ENCODE results near the gene GRHL1. TPM values are rescaled to one million over a fixed set of nuclear protein-coding genes. Genes with fewer than 3 reads are reported as not detected.

The GRHL1 gene
- total and polyA plus RNA-seq, 2 of the 8 experiments (the other 6 are each of a cell fraction or from before 2014, with no cell fraction given): 1.3 to 3.6 TPM

DNA sequence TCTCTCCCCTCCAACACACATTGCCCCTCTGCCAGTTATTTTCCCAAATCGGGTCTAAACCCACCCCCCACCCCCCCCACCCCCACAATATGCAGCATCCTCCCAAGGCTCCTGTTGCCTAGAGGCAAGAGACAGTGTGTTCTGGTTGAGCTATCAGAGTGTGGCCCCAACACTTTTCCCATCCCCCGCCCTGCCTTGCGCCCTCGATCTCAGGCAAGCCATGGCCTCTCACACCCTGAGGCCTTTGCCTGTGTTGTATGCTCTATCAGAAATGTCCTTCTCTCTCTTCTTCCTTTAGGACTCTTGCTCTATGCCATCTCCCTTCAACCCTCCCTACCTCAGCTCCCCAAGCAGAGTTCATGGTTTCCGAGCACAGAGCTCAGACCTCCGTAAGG lies 9.5 kb upstream of the GRHL1 start:
- Histone ChIP-seq H3K4me2 (ENCODE audit: insufficient read depth in 1 of 2, low read depth in 2 of 2, low read length in 2 of 2) (0 out of 4 replicates have a peak overlapping the region, but pooled peaks of 1 of the 2 experiments have one; percentile 13), H3K4ac (replicated peaks; ENCODE audit: insufficient read length, low read depth, low read length) (peak overlapping the region; percentile 49), H3K56ac (replicated peaks; ENCODE audit: insufficient read length, low read depth, low read length) (no peak overlapping the region), H3K23me2 (ENCODE audit: low read depth, low read length) (no peaks in the 10 kb centered on the region), H3K79me1 (ENCODE audit: low read depth, low read length) (no peaks in the 10 kb centered on the region), H3K9me3 (ENCODE audit: insufficient read depth in 2 of 2, low read depth in 1 of 2, low read length in 1 of 2) (no peaks in the 10 kb centered on the region), H2BK12ac (ENCODE audit: low read depth, low read length) (peak overlapping the region; percentile 55; the same call in 1 of the 2 replicates), H3K18ac (ENCODE audit: extremely low read depth, low read length) (0 out of 2 replicates have a peak overlapping the region, but pooled peaks have one; percentile 26), H3K4me3 (ENCODE audit: extremely low read depth in 1 of 4, insufficient read depth in 2 of 4, low read depth in 3 of 4, low read length in 4 of 4) (no peak overlapping the region), H3K9ac (replicated peaks in 1 of 4; ENCODE audit: extremely low read depth in 1 of 4, low read depth in 3 of 4, low read length in 3 of 4) (no peak overlapping the region), H2BK5ac (ENCODE audit: low read depth, low read length) (no peak overlapping the region; the same call in 1 of the 2 replicates), H2AFZ (ENCODE audit: low read length) (peak overlapping the region; percentile 99), H2BK15ac (ENCODE audit: low read length) (no peak overlapping the region), H3K23ac (ENCODE audit: insufficient read length) (no peak overlapping the region), H3K27me3 (replicated peaks in 1 of 4; ENCODE audit: control insufficient read depth in 3 of 4, extremely low read depth in 1 of 4, insufficient read depth in 3 of 4, low read length in 3 of 4) (no peaks in the 10 kb centered on the region; a peak in 1 of 7 replicates), H4K8ac (ENCODE audit: extremely low read depth, insufficient read depth, low read length) (peak overlapping the region; percentile 39; the same call in 1 of the 2 replicates), H4K91ac (replicated peaks; ENCODE audit: insufficient read length, low read length) (peak overlapping the region; percentile 11), H4K5ac (ENCODE audit: insufficient read length, low read depth, low read length) (no peak overlapping the region), H2BK20ac (ENCODE audit: low read length) (peak overlapping the region; percentile 43; the same call in 1 of the 2 replicates), H3K14ac (ENCODE audit: insufficient read length) (no peak overlapping the region), H3K79me2 (ENCODE audit: control insufficient read depth in 1 of 2, insufficient read depth in 2 of 2, low read length in 2 of 2) (no peaks in the 10 kb centered on the region), H3K4me1 (replicated peaks in 1 of 4; ENCODE audit: control insufficient read depth in 3 of 4, insufficient read depth in 4 of 4, low read length in 3 of 4) (peaks cover 0 to 4% (median 0%) of the 10 kb centered on the region in 4 experiments; a peak in 2 of 7 replicates), H4K20me1 (replicated peaks in 1 of 2; ENCODE audit: control insufficient read depth in 1 of 2, insufficient read depth in 2 of 2, low read length in 2 of 2) (no peaks in the 10 kb centered on the region), H2BK120ac (replicated peaks; ENCODE audit: low read depth, low read length) (no peak overlapping the region), H3K36me3 (ENCODE audit: control insufficient read depth in 2 of 4, insufficient read depth in 4 of 4, low read length in 3 of 4) (no peaks in the 10 kb centered on the region), H3K27ac (ENCODE audit: low read depth, low read length) (no peak overlapping the region), H2AK5ac (ENCODE audit: low read depth, low read length) (no peak overlapping the region)
- WGBS, 2 experiments (ENCODE audit: extremely low coverage in 1 of 2, insufficient coverage in 1 of 2, insufficient read length in 1 of 2, insufficient replicate concordance in 2 of 2, low coverage in 1 of 2, low lambda C conversion rate in 2 of 2, missing lambda C conversion rate in 1 of 2): 89% methylated on average over 6 of the region's 6 CpGs; no CpG with 5 or more reads in 1 of the 2 experiments
- FAIRE-seq: no peak
- DNase-seq (ENCODE audit: low read depth in 1 of 2, low spot score in 2 of 2): no peak
- ChIA-PET POLR2A (ENCODE audit: partially characterized antibody) (interaction anchor here (0.9 to 1.0 kb wide), 2 partner anchors 64 to 111 kb away, joined by 3 read pairs; no protein-coding TSS in a partner anchor), CTCF (ENCODE audit: partially characterized antibody) (interaction anchor here (0.8 to 4.1 kb wide), 6 partner anchors 10 to 127 kb away, joined by 3 to 25 read pairs (median 4); partner anchors contain the start of gene TAF1B)
- no peak for TF ChIP-seq BCL11A (IDR thresholded peaks at IDR 0.05; ENCODE audit: low read depth in 2 of 2, low read length in 2 of 2)
- peak; percentile 39; the same call in 1 of the 2 replicates for TF ChIP-seq MAX (IDR thresholded peaks at IDR 0.05)

Data from H1 (cell line).